ENCODE measurements around the gene ELP6. TPM values are rescaled to one million over a fixed set of nuclear protein-coding genes. Genes with fewer than 3 reads are reported as not detected.

ELP6 gene
- total and polyA plus RNA-seq, 9 of the 15 experiments (the other 6 are each of a cell fraction or from before 2014, with no cell fraction given): 76.9 to 198 (median 83.3) TPM

GRCh38 chr3:47533996-47534454 is 20.5 kb upstream of the ELP6 start (continued):
- TF ChIP-seq MAFF (IDR thresholded peaks at IDR 0.05; ENCODE audit: low read length) (no peak), SMAD3 (CRISPR knock-in tag; conservative IDR thresholded peaks at IDR 0.05) (no peak), ZNF274 (IDR thresholded peaks at IDR 0.05; ENCODE audit: borderline replicate concordance, low read depth, low read length) (no peak), RAD51 (IDR thresholded peaks at IDR 0.05; ENCODE audit: borderline replicate concordance, low read depth) (no peak), ARID3A (IDR thresholded peaks at IDR 0.05; ENCODE audit: borderline replicate concordance, low read depth, low read length) (no peak), FOXA1 (IDR thresholded peaks at IDR 0.05; ENCODE audit: borderline replicate concordance) (0 out of 2 replicates have a peak, but pooled peaks have one; percentile 40), CHD4 (IDR thresholded peaks at IDR 0.05; ENCODE audit: insufficient read depth, insufficient replicate concordance, low read depth, low read length, poor library complexity, severe bottlenecking) (no peak), DACH1 (IDR thresholded peaks at IDR 0.05; ENCODE audit: partially characterized antibody) (no peak), EP400 (IDR thresholded peaks at IDR 0.05) (no peak), TOE1 (IDR thresholded peaks at IDR 0.05; ENCODE audit: borderline replicate concordance) (peak; percentile 56; the same call in 1 of the 2 replicates), TOE1 (CRISPR knock-in tag; IDR thresholded peaks at IDR 0.05; ENCODE audit: borderline replicate concordance, low read depth) (no peak)
